HEK293 (cell line): ENCODE data around the gene IRX5.

Source experiments
- CTCF ChIA-PET: fragments of 350-600 bp; formaldehyde crosslinking; extraction: SDS; loops from one replicate; lab custom pipeline; 2021; ENCODE audit warnings: antibody characterized with exemption; lab: Yijun Ruan, JAX
- POLR2A ChIA-PET: fragments of 300-600 bp; formaldehyde crosslinking; extraction: SDS; loops from one replicate; lab custom pipeline; 2020; ENCODE audit warnings: antibody characterized with exemption, inconsistent platforms; lab: Yijun Ruan, JAX
- H3K27ac ChIP-seq: fragments of 200-500 bp; sonication (Bioruptor generic); 2 replicates; pipeline ENCODE4 v1.5.1; 2014; ENCODE audit warnings: low read depth, low read length, control low read depth, inconsistent platforms; ENCODE audit errors: extremely low read depth
- H3K36me3 ChIP-seq, 2 experiments: fragments of 200-500 bp in 1 of 2; sonication (Bioruptor generic) in 1 of 2; 1 replicate in 1 of 2; 2 replicates in 1 of 2; pipeline ENCODE4 v1.5.1; 2014 to 2017; ENCODE audit warnings: inconsistent platforms in 2 of 2, low read length in 2 of 2; ENCODE audit not compliant: control insufficient read depth in 2 of 2, insufficient read depth in 1 of 2
- H3K4me1 ChIP-seq: fragments of 200-500 bp; sonication (Bioruptor generic); 2 replicates; pipeline ENCODE4 v1.5.1; 2014; ENCODE audit warnings: mild to moderate bottlenecking, low read length, inconsistent platforms; ENCODE audit not compliant: control insufficient read depth, insufficient read depth
- H3K4me3 ChIP-seq: 2 replicates; pipeline ENCODE4 v1.5.1; 2011; ENCODE audit warnings: low read depth, mild to moderate bottlenecking, control low read depth, low read length, moderate library complexity
- H3K9me3 ChIP-seq: fragments of 200-500 bp; sonication (Bioruptor generic); 2 replicates; pipeline ENCODE4 v1.5.1; 2014; ENCODE audit warnings: low read depth, low read length, inconsistent platforms; ENCODE audit not compliant: control insufficient read depth, insufficient read depth
- BCL11B ChIP-seq: fragments of 450-650 bp; formaldehyde crosslinking; IDR thresholded peaks from 2 replicates; pipeline ENCODE4 v1.5.1; 2016; ENCODE audit warnings: low read depth, missing biosample characterization, missing genetic modification characterization
- EGR2 ChIP-seq: fragments of 450-650 bp; formaldehyde crosslinking; IDR thresholded peaks from 2 replicates; pipeline ENCODE4 v1.5.1; 2016; ENCODE audit warnings: low read depth, missing biosample characterization, missing genetic modification characterization
- GLIS1 ChIP-seq: fragments of 450-650 bp; formaldehyde crosslinking; IDR thresholded peaks from 2 replicates; pipeline ENCODE4 v1.5.1; 2016; ENCODE audit warnings: missing biosample characterization, missing genetic modification characterization
- OSR2 ChIP-seq: fragments of 450-650 bp; formaldehyde crosslinking; IDR thresholded peaks from 2 replicates; pipeline ENCODE4 v1.5.1; 2016; ENCODE audit warnings: missing biosample characterization, missing genetic modification characterization
- SP7 ChIP-seq: fragments of 450-650 bp; formaldehyde crosslinking; IDR thresholded peaks from 2 replicates; pipeline ENCODE4 v1.5.1; 2016; ENCODE audit warnings: missing biosample characterization, missing genetic modification characterization
- TRIM28 ChIP-seq: IDR thresholded peaks from 2 replicates; pipeline ENCODE4 v1.6.1; 2011; ENCODE audit warnings: low read length, control low read depth, borderline replicate concordance
- ZBTB11 ChIP-seq: fragments of 450-650 bp; formaldehyde crosslinking; conservative IDR thresholded peaks from 2 replicates; pipeline ENCODE4 v1.5.1; 2016; ENCODE audit warnings: low read depth, missing biosample characterization, missing genetic modification characterization
- ZFHX2 ChIP-seq: fragments of 450-650 bp; formaldehyde crosslinking; conservative IDR thresholded peaks from 2 replicates; pipeline ENCODE4 v1.5.1; 2016; ENCODE audit warnings: missing biosample characterization, missing genetic modification characterization
- ZFP69B ChIP-seq: fragments of 450-650 bp; formaldehyde crosslinking; IDR thresholded peaks from 2 replicates; pipeline ENCODE4 v1.5.1; 2016; ENCODE audit warnings: missing biosample characterization, missing genetic modification characterization
- ZNF132 ChIP-seq: fragments of 450-650 bp; formaldehyde crosslinking; IDR thresholded peaks from 2 replicates; pipeline ENCODE4 v1.5.1; 2017; ENCODE audit warnings: missing biosample characterization, missing genetic modification characterization, borderline replicate concordance
- ZNF133 ChIP-seq: fragments of 450-650 bp; formaldehyde crosslinking; IDR thresholded peaks from 2 replicates; pipeline ENCODE4 v1.5.1; 2016; ENCODE audit warnings: missing biosample characterization, missing genetic modification characterization
- ZNF140 ChIP-seq: fragments of 450-650 bp; formaldehyde crosslinking; IDR thresholded peaks from 2 replicates; pipeline ENCODE4 v1.5.1; 2016; ENCODE audit warnings: missing biosample characterization, missing genetic modification characterization
- ZNF148 ChIP-seq: fragments of 450-650 bp; formaldehyde crosslinking; IDR thresholded peaks from 2 replicates; pipeline ENCODE4 v1.5.0; 2017; ENCODE audit warnings: missing biosample characterization, missing genetic modification characterization, borderline replicate concordance
- ZNF24 ChIP-seq: fragments of 450-650 bp; formaldehyde crosslinking; IDR thresholded peaks from 2 replicates; pipeline ENCODE4 v1.5.1; 2016; ENCODE audit warnings: missing biosample characterization, missing genetic modification characterization
- ZNF530 ChIP-seq: fragments of 450-650 bp; formaldehyde crosslinking; IDR thresholded peaks from 2 replicates; pipeline ENCODE4 v1.5.1; 2016; ENCODE audit warnings: low read depth, missing biosample characterization, missing genetic modification characterization
- ZNF561 ChIP-seq: fragments of 450-650 bp; IDR thresholded peaks from 2 replicates; pipeline ENCODE4 v1.5.1; 2018; ENCODE audit warnings: missing biosample characterization, missing genetic modification characterization, borderline replicate concordance
- ZNF677 ChIP-seq: fragments of 450-650 bp; IDR thresholded peaks from 2 replicates; pipeline ENCODE4 v1.5.0; 2018; ENCODE audit warnings: missing biosample characterization, mild to moderate bottlenecking, missing genetic modification characterization, moderate library complexity
- ZNF768 ChIP-seq: fragments of 450-650 bp; formaldehyde crosslinking; IDR thresholded peaks from 2 replicates; pipeline ENCODE4 v1.5.1; 2018; ENCODE audit warnings: missing biosample characterization, mild to moderate bottlenecking, missing genetic modification characterization
- ZNF791 ChIP-seq: fragments of 450-650 bp; formaldehyde crosslinking; IDR thresholded peaks from 2 replicates; pipeline ENCODE4 v1.5.1; 2016; ENCODE audit warnings: missing biosample characterization, missing genetic modification characterization
- ZNF843 ChIP-seq: fragments of 450-650 bp; formaldehyde crosslinking; IDR thresholded peaks from 2 replicates; pipeline ENCODE4 v1.5.1; 2016; ENCODE audit warnings: missing biosample characterization, missing genetic modification characterization
- ZSCAN18 ChIP-seq: fragments of 450-650 bp; formaldehyde crosslinking; IDR thresholded peaks from 2 replicates; pipeline ENCODE4 v1.5.1; 2016; ENCODE audit warnings: missing biosample characterization, missing genetic modification characterization
- ZSCAN30 ChIP-seq: fragments of 450-650 bp; IDR thresholded peaks from 2 replicates; pipeline ENCODE4 v1.5.1; 2018; ENCODE audit warnings: missing biosample characterization, mild to moderate bottlenecking, missing genetic modification characterization, moderate library complexity
- ZXDB ChIP-seq: fragments of 450-650 bp; formaldehyde crosslinking; IDR thresholded peaks from 2 replicates; pipeline ENCODE4 v1.5.1; 2016; ENCODE audit warnings: missing biosample characterization, missing genetic modification characterization
- TF ChIP-seq, protein P1 (sequence below): fragments of 450-650 bp; formaldehyde crosslinking; IDR thresholded peaks from 2 replicates; pipeline ENCODE4 v1.5.1; 2017; ENCODE audit warnings: missing biosample characterization, missing genetic modification characterization
- TF ChIP-seq, protein P2 (sequence below): fragments of 450-650 bp; formaldehyde crosslinking; IDR thresholded peaks from 2 replicates; pipeline ENCODE4 v1.5.1; 2016; ENCODE audit warnings: missing biosample characterization, missing genetic modification characterization

Gene IRX5

DNA sequence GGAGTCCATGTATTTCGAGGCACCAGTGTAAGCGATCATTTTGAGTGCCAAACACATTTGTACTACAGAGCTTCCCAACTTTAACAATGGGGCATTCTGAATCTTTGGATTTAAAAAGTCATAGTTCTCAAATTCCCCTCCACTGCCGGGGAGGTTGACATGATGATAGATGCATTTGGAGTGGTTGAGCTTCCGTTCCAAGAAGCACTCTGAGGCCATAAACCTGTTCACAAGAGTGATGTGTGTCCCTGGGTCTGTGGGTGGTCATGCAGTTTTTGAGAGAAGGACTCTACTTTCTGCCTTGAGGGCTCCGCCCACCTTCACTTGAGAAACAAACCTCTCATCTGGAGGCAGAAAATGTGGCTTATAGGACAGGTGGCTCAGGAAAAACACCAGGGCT is 43.7 kb downstream of the IRX5 start:
- Histone ChIP-seq H3K9me3 (no peaks in the 10 kb centered on the region), H3K36me3 (no peaks in the 10 kb centered on the region), H3K4me1 (peaks cover 2% of the 10 kb centered on the region; the same call in 1 of the 2 replicates), H3K27ac (no peak overlapping the region), H3K4me3 (no peak overlapping the region)
- POLR2A ChIA-PET, result no interaction called here
- CTCF ChIA-PET, result interaction anchor here (0.7 kb wide), 1 partner anchor 605 kb away, joined by 3 read pairs; no protein-coding TSS in a partner anchor
- TF ChIP-seq TRIM28, result peak; percentile 80; the same call in 1 of the 2 replicates
- TF ChIP-seq ZXDB (tag by site-specific recombination), result no peak
- TF ChIP-seq OSR2 (tag by site-specific recombination), result peak; percentile 69
- peak; percentile 77 for TF ChIP-seq EGR2 (tag by site-specific recombination)
- TF ChIP-seq, protein P1, sequence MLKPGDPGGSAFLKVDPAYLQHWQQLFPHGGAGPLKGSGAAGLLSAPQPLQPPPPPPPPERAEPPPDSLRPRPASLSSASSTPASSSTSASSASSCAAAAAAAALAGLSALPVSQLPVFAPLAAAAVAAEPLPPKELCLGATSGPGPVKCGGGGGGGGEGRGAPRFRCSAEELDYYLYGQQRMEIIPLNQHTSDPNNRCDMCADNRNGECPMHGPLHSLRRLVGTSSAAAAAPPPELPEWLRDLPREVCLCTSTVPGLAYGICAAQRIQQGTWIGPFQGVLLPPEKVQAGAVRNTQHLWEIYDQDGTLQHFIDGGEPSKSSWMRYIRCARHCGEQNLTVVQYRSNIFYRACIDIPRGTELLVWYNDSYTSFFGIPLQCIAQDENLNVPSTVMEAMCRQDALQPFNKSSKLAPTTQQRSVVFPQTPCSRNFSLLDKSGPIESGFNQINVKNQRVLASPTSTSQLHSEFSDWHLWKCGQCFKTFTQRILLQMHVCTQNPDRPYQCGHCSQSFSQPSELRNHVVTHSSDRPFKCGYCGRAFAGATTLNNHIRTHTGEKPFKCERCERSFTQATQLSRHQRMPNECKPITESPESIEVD (tag by site-specific recombination), result peak; percentile 55
- TF ChIP-seq ZNF768 (tag by site-specific recombination), result no peak
- TF ChIP-seq ZFP69B (tag by site-specific recombination), result no peak
- TF ChIP-seq ZNF133 (tag by site-specific recombination), result no peak
- peak; percentile 62; the same call in 1 of the 2 replicates for TF ChIP-seq SP7
- TF ChIP-seq BCL11B, result no peak
- TF ChIP-seq ZFHX2 (tag by site-specific recombination), result peak; percentile 81
- TF ChIP-seq ZNF843, result 0 out of 2 replicates have a peak, but pooled peaks have one; percentile 27
- peak; percentile 52 for TF ChIP-seq GLIS1 (tag by site-specific recombination)

GRCh38 chr16:54976651-54977200 is 46.1 kb downstream of the IRX5 start:
- H3K4me3 ChIP-seq, result no peak overlapping the region
- TF ChIP-seq ZNF791 (tag by site-specific recombination) (no peak), ZNF132 (tag by site-specific recombination) (no peak), ZNF530 (tag by site-specific recombination) (no peak), ZNF24 (no peak), ZNF561 (tag by site-specific recombination) (no peak), ZSCAN18 (tag by site-specific recombination) (no peak), SP7 (no peak), ZNF148 (tag by site-specific recombination) (no peak), ZSCAN30 (tag by site-specific recombination) (no peak), ZNF140 (tag by site-specific recombination) (no peak), ZNF677 (tag by site-specific recombination) (no peak), ZBTB11 (tag by site-specific recombination) (no peak)
- TF ChIP-seq, protein P2, sequence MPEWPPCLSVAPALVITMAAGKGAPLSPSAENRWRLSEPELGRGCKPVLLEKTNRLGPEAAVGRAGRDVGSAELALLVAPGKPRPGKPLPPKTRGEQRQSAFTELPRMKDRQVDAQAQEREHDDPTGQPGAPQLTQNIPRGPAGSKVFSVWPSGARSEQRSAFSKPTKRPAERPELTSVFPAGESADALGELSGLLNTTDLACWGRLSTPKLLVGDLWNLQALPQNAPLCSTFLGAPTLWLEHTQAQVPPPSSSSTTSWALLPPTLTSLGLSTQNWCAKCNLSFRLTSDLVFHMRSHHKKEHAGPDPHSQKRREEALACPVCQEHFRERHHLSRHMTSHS (tag by site-specific recombination), result no peak
- no peaks in the 10 kb centered on the region for H3K36me3 ChIP-seq
- no peak overlapping the region for H3K27ac ChIP-seq
- CTCF ChIA-PET, result no interaction called here
- H3K4me1 ChIP-seq, result peaks cover 2% of the 10 kb centered on the region; the same call in 1 of the 2 replicates
- POLR2A ChIA-PET, result no interaction called here
- H3K9me3 ChIP-seq, result no peaks in the 10 kb centered on the region
